Embryonic facial prominence (tissue), 1 donor: ENCODE data around the gene ARHGAP20.

ENCODE experiments used
- DNase-seq: peaks from one replicate; pipeline ENCODE4 v3.0.0-alpha.2; 2016; ENCODE audit errors: extremely low spot score

The ARHGAP20 gene

DNA sequence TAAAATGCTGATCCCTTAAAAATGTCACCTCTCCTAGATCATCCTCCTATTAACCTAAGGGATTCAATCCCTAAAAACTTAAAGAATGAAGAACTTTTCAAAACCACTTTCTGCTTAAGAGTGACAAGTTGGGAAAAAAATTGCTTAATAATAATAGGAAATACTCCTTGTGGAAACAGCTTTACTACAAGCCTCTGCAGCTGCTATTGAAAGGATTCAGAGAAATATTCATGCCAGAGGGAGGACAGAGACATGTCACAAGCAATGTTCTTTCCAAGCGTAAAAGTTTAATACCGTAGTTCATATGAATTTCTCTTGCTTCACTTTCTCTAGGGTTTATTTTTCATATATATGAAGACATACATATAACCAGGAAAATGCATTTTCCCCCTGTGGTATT lies 98.2 kb downstream of the ARHGAP20 start:
- no peak for DNase-seq

DNA sequence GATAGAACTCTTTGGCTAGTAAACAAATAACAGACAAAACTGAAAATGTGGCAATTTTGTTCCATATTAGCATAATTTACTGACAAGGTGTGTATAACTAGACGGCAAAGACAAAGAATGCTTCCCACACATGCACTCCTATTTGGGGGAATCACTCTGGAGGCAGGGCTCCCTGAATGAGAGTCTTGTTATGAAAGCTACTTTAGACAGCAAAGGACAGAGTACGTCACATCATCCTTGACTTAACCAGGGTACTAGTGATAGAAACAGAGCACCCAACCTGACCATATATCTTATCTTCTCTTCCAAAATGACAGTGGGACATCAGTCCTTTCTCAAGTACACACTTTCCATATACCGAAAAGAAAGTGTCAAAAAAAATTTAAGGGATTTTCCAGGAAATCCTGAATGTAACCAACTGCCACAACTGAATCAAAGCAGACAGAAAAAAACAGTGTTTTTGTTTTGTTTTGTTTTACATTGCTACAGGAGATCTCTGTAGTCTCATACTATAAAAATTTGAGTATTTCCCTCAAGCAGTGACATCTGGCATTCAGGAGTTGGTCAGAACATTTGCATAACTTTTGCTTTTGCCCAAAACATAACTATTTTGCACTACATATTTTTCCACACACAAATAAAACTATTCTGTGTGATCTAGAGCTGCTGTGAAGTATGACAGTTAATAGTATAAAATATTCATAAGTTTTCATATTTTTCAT lies 98.9 kb downstream of the ARHGAP20 start:
- no peak for DNase-seq

DNA sequence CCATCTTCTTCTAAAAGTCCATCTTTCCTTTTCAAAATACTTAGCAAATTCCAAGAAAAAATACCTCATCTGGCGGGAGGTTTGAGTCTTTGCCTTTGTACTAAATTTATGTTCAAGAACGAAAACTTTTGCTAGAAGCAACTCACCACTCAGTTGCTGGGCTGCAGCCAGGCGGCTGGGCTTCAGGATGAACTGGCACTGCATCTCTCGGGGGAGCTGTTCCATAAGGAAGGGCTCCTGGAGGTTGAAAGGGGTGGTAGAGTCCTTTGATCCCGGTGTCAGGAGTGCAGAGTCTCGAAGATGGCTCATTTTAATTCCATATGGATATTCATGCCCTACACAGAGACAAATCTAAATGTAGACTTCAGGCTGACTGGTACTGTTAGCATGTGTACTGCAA lies 105.8 kb downstream of the ARHGAP20 start:
- DNase-seq, result no peak

DNA sequence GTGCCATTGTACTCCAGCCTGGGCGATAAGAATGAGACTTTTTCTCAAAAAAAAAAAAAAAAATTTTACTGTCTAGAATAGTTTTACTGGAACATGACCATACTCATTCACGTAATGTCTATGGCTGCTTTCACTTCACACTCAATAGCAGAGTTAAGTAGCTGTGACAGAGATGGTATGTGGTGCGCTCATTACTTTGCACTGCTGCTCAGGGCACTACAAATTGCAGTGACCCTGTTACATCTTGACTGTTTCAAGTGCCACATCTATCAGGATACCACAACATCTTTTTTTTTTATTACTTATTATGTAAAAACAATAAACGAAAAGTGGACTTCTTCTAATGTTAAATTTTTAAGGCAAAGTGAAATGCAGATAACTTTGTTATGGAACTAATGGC lies 110.3 kb downstream of the ARHGAP20 start:
- DNase-seq, result no peak

DNA sequence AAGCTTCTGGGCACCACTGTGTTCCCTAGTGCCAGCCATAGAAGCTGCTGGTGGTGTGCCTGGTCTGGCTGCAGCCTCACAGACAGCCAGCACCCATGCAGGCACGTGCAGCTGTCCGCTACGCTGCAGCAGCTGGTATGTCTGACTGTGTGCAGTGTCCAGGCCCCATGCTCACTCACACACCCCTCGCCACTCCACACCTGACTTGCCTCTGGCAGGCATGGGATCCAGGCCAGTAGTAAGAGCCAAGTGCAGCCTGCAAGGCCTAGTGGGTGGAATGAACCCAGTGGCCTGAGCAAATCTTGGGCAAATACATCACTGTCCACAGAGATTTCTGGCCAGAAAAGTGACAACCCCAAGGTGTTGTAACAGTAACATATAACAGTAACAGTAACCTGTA lies 111.9 kb downstream of the ARHGAP20 start:
- no peak for DNase-seq

DNA sequence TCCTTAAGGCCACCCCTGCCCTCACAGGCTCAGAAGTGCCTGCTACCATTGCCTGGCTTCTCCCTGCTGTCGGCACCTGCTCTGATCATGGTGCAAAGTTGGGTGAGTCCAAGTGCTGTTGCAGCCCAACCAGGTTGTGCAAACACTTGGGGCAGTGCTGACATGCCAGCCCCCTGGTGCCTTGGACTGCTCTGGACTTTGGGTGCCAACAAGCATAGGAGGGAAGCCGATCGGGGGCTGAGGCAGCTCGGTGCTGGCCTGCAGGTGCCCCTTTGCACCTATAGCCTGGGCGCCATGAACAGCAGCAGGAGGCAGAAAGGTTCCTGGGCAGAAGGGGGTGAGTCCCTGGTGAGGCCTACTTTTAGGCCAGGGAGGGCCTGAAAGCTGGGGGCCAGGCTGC lies 113.0 kb downstream of the ARHGAP20 start:
- no peak for DNase-seq

DNA sequence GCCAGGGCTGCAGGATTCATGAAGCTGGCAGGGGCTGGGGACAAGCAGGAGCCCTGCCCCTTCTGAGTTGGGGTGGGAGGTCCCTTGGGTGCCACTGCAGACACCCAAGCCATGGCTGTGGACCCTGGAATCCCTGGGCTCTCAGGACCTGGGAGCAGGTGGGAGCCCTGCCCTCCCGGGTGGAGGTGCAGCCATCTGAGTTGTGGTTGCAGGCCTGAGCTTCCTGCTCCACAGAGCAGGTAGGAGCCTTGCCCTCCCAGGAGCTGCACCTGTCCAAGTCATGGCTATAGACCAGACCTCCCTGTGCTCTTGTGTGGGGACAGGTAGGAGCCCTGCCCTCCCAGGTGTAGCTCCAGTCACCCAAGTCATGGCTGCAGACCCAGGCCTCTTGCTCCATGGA lies 113.5 kb downstream of the ARHGAP20 start:
- DNase-seq, result no peak

DNA sequence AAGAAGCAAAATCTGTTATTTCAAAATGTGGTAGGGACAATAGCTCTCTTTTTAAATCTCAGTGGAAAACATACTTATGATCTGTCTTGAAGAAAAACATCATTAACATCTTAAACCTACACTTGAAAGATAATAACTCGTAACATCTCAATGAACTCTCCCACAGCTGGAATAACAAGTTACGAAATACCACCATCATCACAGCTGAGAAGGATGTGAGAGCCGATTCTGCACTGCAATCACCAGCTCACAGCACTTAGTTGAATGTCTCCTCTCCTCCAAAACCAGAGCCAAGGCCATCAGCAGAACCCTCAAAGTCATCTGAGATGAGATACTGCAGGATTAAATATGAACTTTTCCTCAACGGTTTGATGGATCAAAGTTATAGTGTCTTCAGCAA lies 124.3 kb downstream of the ARHGAP20 start:
- no peak for DNase-seq

DNA sequence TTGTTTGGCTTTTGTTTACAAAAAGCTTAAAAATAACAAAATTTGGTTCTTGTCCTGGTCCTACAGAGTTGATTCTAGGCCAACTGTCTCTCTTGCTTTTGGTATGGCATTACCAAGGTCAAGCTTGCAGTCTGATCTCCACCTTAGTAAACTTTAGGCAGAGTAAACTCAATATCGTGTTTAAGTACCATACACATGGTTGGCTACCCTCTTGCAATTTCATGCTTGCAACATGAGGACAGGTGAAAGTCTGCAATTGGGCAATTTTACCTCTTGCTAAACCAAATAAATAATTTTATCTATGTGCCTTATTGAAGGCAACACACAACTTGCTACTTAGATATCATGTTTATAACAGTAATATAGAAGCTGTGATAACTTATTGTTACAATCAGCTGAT lies 125.1 kb downstream of the ARHGAP20 start:
- DNase-seq, result no peak

DNA sequence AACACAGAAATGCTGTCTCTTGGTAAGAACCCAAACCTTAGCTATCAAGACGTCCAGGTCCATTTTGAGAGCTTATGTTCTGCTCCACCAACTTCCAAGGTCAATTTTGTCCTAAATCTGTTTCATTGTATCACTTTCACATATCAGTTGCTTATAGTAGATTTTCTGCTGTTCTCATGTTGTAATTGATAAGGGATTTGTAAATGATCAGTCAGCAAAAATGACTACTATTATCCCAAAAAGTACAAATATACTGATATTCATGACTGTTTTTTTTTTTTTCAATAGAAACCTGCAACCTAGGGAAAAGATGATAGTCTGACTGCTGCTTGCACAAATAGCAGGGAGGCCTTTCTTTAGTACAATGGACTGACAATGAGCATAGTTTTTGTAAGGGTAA lies 128.1 kb downstream of the ARHGAP20 start:
- DNase-seq, result no peak

DNA sequence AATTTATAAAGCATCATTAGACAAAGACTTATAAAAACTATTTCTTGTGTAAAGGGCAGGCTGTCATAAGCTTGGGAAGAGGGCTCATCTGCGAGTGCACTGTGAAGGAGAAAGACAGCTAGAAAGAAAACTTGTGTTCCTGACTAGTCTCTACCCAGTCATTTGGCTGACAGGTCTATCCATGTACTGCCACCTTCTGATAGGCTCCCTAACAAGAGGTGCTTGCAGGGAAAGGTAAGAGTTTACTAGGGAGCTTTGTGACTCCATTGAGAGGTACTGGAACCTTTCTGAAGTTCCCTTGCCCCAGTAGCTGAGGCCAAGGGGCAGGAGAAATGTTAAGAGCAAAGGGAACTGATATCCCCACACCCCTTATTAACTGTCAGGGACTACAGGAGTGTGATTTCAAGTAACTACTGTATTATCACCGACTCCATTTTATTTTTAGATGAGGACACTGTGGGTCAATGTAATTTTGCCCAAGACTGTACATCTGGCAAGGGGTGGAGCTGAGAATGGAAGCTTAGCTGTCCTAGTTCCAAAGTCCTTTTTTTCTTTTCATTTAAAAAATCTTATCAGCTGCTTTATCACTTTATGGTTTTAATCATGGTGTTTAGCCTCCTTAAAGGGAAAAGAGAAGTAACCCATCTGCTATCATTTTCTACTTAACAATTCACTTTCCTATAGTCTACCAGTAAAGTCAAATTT lies 129.4 kb downstream of the ARHGAP20 start:
- DNase-seq, result no peak

DNA sequence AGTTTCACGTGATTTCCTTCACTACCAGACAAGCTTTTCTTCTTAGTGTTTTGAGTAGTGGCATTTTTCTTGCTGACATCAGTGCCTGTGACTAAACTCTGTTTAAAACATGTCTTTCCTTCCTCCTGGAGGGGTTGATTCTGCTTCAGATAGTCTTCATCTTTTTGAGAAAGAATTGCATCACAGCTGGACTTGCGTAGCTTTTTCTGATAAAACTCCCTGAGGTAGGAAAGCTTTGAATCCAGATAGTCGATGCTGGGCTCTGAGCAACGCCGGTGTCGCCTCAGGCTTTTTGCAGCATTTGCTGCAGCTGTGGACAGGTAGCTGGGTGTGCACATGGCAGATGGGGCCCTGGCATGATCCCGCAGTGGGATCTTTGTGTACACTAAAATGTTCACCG lies 131.7 kb downstream of the ARHGAP20 start:
- DNase-seq, result no peak

DNA sequence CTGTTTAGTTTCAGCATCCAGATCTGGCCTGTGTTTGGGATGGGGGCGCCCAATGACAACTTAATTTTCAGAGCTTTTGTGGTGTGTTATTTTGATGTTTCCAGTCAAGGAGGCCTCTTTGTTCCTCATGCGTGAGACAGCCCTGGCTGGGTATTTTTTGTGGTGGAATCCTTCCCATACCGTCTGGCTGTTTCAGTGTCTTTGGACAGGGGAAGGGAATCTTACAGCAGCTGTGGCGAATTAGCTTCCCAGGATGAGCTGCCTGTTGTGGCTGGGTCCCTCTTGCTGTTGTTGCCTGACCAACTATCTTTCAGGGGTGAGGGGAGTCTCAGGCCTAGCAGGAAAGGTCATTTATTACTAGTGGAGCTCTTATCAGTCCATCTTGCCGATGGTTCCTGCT lies 138.8 kb downstream of the ARHGAP20 start:
- no peak for DNase-seq

DNA sequence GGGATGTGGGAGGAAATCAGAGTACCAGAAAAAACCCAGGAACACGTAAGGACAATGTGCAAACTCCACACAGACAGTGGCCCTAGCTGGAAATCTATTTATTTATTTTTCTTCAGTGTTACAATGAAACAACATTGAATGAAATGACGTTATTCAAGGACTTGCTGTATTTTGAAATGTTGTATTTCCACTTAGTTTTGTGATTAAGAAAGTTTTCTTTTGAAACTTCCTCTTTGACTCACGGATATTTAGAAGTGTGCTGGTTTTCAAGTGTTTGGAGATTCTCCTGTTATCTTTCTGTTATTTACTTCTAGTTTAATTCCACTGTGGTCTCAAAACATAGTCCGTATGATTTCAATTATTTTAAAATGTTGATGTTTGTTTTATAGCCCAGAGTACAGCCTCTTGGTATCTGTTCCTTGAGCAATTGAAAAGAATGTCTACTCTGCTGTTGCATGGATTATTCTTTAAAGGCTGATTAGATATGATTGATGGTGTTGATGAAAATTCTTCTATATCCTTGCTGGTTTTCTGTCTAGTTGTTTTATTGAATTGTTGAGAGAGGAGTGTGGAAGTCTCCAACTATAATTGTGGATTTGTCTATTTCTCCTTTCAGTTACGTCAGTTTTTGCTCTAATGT lies 141.0 kb downstream of the ARHGAP20 start:
- no peak for DNase-seq

DNA sequence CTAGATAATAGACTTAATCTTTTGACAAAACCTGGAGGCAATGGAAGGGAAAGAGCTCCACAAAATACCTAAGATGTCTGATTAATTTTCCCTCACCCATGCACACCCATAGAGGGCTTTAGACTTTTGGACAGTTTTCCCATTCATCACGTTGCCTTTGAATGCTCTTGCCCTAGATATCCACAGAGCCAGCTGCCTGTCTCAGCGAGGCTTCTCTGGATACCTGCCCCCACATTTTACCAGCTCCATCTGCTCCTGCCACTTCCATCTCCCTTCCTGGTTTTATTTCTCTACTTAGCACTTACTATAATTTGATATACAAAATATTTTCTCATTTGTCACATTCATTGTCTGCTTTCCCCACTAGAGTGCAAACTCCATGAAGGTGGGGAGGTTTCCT lies 145.7 kb downstream of the ARHGAP20 start:
- no peak for DNase-seq

DNA sequence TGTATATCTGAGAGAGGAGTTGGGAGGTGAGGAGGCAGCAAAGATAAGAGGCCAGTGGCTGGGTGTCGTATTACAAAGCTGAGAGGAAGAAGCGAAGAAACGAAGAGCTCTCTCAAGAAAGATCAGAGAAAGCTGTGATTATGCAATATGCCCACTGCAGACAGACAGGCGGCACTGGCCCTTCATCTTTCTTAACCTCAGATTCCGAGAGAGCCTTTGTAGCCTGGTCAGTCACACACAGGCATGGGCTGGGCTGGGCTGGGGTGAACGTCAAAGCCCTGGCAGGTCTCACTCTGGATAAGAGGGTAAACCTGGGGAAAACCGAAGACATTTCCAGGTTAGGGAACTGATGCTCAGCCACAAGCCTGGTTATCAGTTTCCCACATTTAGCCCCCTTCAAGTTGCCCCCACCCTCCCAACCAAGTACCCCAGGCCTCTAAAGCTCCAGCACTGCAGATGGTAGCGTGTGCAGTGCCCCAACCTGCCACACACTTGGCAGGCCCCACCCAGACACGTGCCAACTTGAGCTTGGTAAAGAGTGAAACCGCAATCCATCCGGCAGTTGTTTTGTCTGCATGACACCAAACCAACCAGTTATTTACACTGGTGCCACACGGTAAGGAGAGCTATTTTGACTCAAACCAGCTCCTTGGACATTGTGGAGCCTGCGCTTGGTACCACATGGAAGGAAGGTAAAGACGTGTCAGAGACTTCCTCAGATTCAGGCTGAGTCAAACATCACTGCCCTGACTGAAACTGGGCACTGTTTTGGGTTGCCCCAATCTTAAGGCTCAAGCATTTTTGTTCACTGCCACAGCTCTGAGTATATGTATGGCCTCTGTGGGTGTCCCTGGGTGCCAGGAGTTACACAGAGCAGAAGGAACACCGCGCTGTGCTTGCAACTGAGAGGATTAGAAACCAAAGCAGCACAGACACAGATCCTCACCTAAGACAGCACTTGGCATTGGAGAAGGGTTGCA lies 146.6 kb downstream of the ARHGAP20 start:
- no peak for DNase-seq

DNA sequence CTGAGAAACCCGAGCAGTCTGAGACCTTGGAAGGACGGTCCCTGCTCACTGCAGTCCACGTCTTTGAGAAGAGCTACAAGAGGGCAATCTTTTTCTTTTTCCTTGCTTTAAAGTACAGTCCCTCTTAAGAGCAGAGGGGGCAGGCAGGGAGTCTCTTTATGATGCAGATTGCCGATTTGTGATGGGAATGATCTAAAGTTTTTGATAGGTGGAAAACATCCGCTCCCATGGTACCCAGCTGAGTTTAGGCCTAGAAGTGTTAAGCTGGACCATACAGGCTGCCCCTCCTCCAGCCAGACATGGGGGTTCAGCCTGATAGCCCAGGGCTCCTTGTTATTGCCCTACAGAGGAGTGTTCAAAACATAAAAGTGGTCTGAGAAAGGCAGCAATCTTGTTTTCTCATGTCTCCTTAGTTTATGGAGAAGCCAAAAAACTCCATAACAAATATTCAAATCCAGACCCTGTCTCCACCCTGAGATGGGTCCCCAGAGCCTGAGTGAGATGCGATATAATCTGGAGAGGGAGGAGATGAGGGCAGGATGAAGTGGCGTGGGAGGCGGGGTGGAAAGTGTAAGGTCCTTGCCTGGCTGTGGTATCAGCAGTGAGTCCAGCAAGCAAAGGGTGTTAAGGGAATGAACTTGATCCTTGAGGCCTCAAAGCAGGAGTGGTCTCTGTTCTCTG lies 147.4 kb downstream of the ARHGAP20 start:
- DNase-seq, result no peak

DNA sequence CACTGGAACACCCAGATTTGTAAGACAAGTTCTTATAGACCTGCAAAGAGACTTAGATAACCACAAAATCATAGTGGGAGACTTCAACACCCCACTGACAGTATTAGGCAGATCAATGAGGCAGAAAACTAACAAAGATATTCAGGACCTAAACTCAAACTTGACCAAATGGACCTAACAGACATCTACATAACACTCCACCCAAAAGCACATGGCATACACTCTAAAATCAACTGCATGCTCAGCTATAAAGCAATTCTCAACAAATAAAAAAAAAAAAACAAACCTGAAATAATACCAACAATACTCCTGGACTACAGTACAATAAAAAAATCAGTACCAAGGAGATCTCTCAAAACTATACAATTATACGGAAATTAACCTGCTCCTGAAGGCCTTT lies 167.5 kb downstream of the ARHGAP20 start:
- DNase-seq, result no peak

DNA sequence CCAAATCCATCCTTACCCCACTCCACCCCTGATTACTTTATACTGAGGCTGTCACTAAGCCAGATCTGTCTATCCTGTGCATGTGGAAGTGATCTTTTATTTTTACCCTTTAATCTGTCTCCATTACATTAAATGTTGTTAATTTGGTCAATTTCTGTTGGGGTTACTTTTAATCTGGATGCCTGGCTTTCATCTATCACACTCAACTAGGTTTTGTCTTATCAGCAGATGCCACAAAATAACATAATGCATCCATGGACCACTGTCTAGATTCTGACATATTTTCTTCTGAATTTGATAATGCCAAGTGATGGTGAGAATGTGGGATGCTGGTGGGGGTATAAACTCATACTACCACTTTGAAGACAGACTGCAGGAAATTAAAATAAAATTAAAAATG lies 174.1 kb downstream of the ARHGAP20 start:
- DNase-seq, result no peak

DNA sequence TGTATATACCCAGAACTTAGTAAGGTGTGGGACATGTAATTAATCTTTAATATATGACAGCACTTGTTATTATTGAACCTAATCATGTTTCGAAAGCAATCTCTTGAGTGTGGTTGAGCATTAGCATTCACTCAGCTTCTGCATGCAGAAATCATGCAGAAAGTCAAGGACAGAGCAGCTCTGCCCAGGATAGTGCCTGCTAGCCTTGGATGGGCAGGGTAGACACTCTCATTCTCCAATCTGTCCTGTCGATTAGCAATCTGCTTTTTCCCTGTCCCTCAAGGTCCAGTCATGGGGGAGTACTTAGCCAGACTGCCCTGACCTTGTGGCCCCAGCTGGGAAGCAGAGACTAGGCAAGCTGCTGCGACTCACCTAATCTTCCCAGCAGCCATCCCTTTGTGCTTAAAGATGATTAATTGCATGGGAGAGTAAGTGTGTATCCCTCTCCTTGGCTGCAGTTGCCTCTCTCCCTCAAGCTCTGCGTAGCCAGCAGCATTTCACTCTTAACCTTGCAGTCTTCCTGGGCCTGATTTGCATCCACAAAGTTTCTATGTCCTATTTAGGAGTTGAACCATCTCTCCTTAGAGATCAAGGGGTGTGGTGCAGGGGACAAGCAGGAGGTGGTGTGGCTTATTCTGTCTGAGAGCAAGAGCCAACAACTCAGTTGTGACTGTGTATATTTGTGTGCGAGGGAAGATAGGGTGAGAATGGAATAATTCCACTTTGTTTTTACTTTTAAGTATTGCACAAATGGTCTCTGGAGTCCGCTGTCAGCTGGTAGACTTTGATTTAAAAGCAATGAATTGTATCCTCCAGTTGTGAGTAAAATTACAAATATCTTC lies 181.1 kb downstream of the ARHGAP20 start:
- no peak for DNase-seq
